Measurements from ENCODE around the gene PDE4D.
A peak's percentile ranks its signal among the peaks of the same experiment; 100 is the strongest.

The PDE4D gene

DNA sequence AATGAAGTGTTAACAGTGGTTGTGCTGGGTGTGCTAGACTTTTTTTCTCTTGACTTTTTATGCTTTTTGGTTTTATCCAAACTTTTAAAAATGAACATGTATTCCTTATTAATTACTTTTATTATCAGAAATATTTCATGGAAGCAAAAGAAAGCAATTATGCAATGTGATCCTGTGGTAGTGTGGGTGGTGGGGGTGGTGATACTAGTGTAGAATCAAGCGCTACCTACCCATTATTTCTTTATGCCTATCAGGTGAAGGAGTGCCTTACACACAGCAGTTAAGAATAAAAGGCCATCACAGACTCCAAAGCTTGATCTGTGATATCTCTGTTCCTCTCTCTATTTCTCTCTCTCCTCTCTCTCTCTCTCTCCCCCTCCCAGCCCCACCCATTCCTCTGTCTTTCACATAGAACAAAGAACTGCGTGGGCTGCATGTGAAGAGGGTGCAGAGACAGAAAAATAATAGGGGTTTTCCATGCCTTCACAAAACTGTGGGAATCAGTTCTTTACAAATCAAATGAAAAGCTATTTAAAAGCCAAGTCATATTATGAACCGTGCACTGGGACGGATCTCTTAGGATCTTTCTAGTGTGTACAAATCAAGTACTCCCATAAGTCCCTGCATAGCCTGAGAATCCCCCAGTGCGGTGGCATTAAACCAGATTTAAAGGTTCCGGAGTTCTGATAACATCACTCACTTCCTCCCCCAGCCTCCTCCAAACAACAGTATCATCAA, 959.5 kb downstream of the PDE4D start:
- no peaks in the 10 kb centered on the region for H3K9me3 ChIP-seq (replicated peaks; ENCODE audit: low read length)
- H3K27me3 ChIP-seq (ENCODE audit: control insufficient read depth, insufficient read depth, low read length): peaks cover 5% of the 10 kb centered on the region
- H3K4me1 ChIP-seq (ENCODE audit: control insufficient read depth, insufficient read depth, low read length): peaks cover 9% of the 10 kb centered on the region
- H3K4me3 ChIP-seq (ENCODE audit: low read length): no peak overlapping the region
- H3K9ac ChIP-seq (ENCODE audit: low read depth, low read length): no peak overlapping the region
- no peaks in the 10 kb centered on the region for H3K36me3 ChIP-seq (ENCODE audit: insufficient read depth, low read length)
- H3K4me2 ChIP-seq (ENCODE audit: low read length): peak overlapping the region; percentile 8

DNA sequence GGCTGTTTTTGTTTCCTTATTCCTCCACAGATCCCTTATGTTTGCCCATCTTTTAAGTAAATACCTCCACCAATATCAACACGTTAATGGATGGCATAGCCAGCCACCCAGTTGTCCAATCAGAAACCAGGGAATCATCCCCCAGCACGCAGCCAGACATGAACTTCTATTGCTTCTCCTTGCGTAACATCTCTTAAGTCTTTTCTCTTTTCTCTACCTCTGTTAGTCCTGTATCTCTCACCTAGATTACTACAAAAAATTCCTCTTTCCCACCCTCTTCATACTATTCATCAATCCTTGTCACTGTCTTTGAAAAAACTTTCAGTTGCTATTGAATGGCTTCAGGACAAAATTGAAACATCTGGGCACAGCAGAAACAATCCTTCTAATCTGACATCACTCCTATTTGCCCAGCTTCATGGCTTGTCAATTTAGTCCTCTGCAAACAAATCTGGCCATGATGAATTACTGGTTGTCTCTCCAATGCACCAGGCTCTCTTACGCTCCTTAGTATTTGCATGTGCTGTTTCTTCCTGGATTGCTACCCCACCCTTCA, 961.4 kb downstream of the PDE4D start:
- Histone ChIP-seq H3K4me1 (ENCODE audit: control insufficient read depth, insufficient read depth, low read length) (peaks cover 9% of the 10 kb centered on the region), H3K27me3 (ENCODE audit: control insufficient read depth, insufficient read depth, low read length) (peaks cover 7% of the 10 kb centered on the region), H3K36me3 (ENCODE audit: insufficient read depth, low read length) (no peaks in the 10 kb centered on the region), H3K4me2 (ENCODE audit: low read length) (no peak overlapping the region), H3K9me3 (replicated peaks; ENCODE audit: low read length) (no peaks in the 10 kb centered on the region), H3K9ac (ENCODE audit: low read depth, low read length) (no peak overlapping the region), H3K4me3 (ENCODE audit: low read length) (no peak overlapping the region)

DNA sequence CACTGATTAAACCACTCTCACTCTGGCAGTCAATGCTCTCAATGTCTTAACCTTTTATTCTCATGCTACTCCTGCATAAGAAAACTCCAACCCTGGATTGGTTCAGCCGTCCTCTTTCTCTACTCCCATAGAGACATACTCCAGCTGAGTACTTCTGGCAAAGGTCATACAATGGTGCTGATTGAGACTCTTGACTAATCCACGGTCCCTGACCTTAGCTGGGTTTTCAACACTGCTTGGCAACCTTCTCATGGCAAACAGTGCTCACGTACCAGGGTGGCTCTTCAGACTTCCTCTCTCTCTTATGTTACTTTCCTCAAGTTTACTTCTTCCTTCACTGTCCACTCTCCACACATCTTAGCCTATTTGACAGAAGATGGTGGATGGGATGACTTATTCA, 963.0 kb downstream of the PDE4D start:
- Histone ChIP-seq H3K9me3 (replicated peaks; ENCODE audit: low read length) (no peaks in the 10 kb centered on the region), H3K4me2 (ENCODE audit: low read length) (no peak overlapping the region), H3K4me3 (ENCODE audit: low read length) (no peak overlapping the region), H3K36me3 (ENCODE audit: insufficient read depth, low read length) (no peaks in the 10 kb centered on the region), H3K9ac (ENCODE audit: low read depth, low read length) (no peak overlapping the region), H3K27me3 (ENCODE audit: control insufficient read depth, insufficient read depth, low read length) (peaks cover 9% of the 10 kb centered on the region), H3K4me1 (ENCODE audit: control insufficient read depth, insufficient read depth, low read length) (peaks cover 9% of the 10 kb centered on the region)

DNA sequence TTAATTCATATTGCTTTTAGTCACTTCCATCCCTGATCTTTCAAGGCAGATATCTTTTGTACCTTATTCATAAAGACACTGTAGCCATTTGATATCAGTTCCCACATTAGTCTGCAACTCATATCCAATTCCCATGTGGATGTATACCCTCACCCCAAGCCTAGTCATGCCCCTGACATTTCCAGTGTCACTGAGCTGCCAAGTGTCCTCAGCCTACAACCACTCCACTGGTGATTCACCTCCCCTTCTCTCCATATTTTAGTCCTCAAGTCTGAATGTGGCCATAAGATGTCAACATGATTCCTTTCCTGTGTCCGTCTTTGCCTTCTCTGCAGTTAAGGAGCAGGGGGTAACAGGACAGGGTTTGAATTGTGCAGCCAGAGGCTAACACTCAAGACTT, 963.8 kb downstream of the PDE4D start:
- H3K4me2 ChIP-seq (ENCODE audit: low read length): no peak overlapping the region
- H3K27me3 ChIP-seq (ENCODE audit: control insufficient read depth, insufficient read depth, low read length): peaks cover 9% of the 10 kb centered on the region
- H3K4me1 ChIP-seq (ENCODE audit: control insufficient read depth, insufficient read depth, low read length): peaks cover 9% of the 10 kb centered on the region
- H3K9me3 ChIP-seq (replicated peaks; ENCODE audit: low read length): no peaks in the 10 kb centered on the region
- H3K9ac ChIP-seq (ENCODE audit: low read depth, low read length): no peak overlapping the region
- H3K36me3 ChIP-seq (ENCODE audit: insufficient read depth, low read length): no peaks in the 10 kb centered on the region
- no peak overlapping the region for H3K4me3 ChIP-seq (ENCODE audit: low read length)

DNA sequence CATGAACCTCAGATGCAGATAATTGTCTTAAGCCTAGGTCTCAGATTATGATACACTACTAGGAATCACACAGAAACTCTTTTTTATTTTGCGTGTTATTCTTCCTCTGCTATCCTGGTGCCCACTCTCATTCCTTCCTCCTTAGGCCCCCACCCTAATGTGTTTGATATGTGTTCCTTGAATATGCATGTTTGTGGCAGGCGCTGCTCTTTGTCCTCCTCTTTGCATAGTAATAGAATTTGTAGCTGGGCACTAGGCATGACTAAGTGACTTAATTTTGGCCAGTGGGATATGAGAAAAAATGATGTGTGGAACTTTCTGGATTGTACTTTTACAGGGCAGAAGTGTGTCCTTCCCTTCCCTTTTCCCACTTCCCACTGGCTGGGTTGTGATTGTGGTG, 965.6 kb downstream of the PDE4D start:
- Histone ChIP-seq H3K4me3 (ENCODE audit: low read length) (no peak overlapping the region), H3K9ac (ENCODE audit: low read depth, low read length) (no peak overlapping the region), H3K27me3 (ENCODE audit: control insufficient read depth, insufficient read depth, low read length) (peaks cover 9% of the 10 kb centered on the region), H3K36me3 (ENCODE audit: insufficient read depth, low read length) (no peaks in the 10 kb centered on the region), H3K4me1 (ENCODE audit: control insufficient read depth, insufficient read depth, low read length) (peaks cover 3% of the 10 kb centered on the region), H3K9me3 (replicated peaks; ENCODE audit: low read length) (no peaks in the 10 kb centered on the region), H3K4me2 (ENCODE audit: low read length) (no peak overlapping the region)

DNA sequence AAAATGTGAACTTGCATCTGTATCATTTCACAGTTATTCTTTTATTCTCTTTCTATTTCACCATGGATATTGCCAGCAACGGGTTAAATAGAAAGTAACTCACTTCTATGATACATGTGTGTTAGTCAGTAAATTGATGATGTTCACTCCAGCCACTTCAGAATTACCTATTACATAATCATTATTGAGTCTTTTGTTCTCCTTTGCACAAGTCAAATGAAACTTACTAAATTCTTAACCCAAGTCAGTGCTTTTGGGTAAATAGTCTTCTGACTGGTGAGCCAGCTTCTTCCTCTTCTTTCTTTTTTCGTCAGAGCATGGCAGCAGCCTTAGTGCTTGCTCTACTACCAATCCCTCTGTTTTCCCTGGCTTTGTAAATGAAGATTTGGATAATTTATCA, 966.3 kb downstream of the PDE4D start:
- Histone ChIP-seq H3K4me3 (ENCODE audit: low read length) (no peak overlapping the region), H3K9ac (ENCODE audit: low read depth, low read length) (no peak overlapping the region), H3K27me3 (ENCODE audit: control insufficient read depth, insufficient read depth, low read length) (peaks cover 4% of the 10 kb centered on the region), H3K4me2 (ENCODE audit: low read length) (no peak overlapping the region), H3K9me3 (replicated peaks; ENCODE audit: low read length) (no peaks in the 10 kb centered on the region), H3K36me3 (ENCODE audit: insufficient read depth, low read length) (no peaks in the 10 kb centered on the region), H3K4me1 (ENCODE audit: control insufficient read depth, insufficient read depth, low read length) (peaks cover 11% of the 10 kb centered on the region)

DNA sequence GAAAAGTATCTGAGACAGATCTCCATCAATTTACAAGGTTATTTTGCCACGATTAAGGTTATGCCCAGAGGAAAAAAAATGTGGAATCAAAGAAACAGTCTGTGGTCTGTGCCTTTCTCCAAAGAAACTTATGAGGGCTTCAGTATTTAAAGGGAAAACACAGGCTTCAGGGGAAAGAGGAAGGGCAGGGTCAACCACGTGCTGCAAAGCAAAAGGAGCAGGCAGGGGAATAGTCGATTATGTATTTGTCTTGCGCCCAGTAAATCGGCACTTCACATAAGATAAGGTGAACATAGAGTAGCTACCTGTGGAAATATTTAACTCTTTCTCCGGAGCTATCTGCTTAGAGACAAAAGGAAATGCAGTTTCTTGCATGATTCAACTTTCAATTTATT, 967.0 kb downstream of the PDE4D start:
- no peak overlapping the region for H3K4me2 ChIP-seq (ENCODE audit: low read length)
- H3K4me1 ChIP-seq (ENCODE audit: control insufficient read depth, insufficient read depth, low read length): peaks cover 13% of the 10 kb centered on the region
- H3K27me3 ChIP-seq (ENCODE audit: control insufficient read depth, insufficient read depth, low read length): peaks cover 3% of the 10 kb centered on the region
- H3K9me3 ChIP-seq (replicated peaks; ENCODE audit: low read length): no peaks in the 10 kb centered on the region
- H3K9ac ChIP-seq (ENCODE audit: low read depth, low read length): no peak overlapping the region
- H3K36me3 ChIP-seq (ENCODE audit: insufficient read depth, low read length): no peaks in the 10 kb centered on the region
- no peak overlapping the region for H3K4me3 ChIP-seq (ENCODE audit: low read length)

DNA sequence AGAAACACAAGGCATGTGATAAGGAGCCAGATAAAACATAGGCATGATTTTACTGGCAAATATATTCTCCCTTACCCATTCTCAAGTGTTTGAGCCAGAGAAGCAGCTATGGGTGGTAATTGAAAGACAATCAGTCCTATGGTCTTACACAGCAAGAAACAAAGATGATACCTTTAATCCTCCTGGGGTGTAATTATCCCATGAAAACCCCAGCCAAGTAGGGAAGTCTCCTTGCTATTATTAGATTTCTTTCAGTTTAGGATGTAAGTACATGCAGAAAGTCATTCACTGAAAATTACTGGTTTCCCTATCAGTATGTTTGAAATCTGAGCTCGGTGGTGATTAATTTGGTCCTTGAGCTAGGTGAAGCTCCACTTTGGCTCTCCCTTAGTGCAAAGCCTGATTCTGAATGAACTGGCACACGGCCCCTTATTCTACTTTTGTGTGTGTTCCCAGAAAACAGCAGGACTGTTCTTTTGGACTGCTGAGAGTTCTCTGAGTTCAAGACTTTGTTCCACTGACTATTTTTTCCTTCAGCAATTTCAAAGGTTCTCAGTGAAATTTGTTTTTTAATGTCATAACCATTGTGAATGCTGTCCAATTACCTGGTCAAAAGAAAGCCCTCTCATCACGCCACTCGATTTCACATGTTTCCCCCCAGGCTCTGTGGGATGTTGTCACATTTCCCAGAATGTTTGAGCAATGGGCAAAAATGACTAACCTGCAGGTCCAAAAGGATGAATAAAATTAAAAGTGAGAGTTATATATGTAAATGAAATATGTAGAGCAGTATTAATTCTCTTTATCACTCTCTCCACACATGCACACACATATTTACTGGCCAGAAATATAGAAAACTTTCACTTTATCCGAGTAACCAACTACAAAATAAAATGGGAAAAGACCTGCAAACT, 967.6 kb downstream of the PDE4D start:
- Histone ChIP-seq H3K4me2 (ENCODE audit: low read length) (no peak overlapping the region), H3K9ac (ENCODE audit: low read depth, low read length) (no peak overlapping the region), H3K36me3 (ENCODE audit: insufficient read depth, low read length) (no peaks in the 10 kb centered on the region), H3K4me1 (ENCODE audit: control insufficient read depth, insufficient read depth, low read length) (peaks cover 14% of the 10 kb centered on the region), H3K9me3 (replicated peaks; ENCODE audit: low read length) (no peaks in the 10 kb centered on the region), H3K27me3 (ENCODE audit: control insufficient read depth, insufficient read depth, low read length) (peaks cover 3% of the 10 kb centered on the region), H3K4me3 (ENCODE audit: low read length) (no peak overlapping the region)

DNA sequence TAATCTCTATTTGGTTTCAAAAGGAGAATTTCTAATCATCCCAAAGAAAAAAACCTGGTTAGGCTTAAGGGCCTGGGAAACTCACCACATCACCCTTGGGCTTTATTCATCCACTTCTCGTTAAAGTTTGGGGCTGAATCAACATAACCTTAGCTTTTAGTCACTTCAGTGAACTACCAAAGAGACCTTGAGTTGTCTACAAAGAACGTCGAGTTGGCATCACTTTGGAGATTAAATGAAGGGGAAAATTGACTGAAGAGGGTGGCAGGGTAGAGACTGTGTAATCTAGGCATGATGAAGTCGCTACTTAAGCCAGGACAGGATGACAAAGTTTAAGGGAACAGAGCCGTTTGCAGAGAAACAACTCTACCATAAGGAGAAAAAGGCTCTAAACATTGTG, 969.2 kb downstream of the PDE4D start:
- Histone ChIP-seq H3K4me2 (ENCODE audit: low read length) (no peak overlapping the region), H3K4me1 (ENCODE audit: control insufficient read depth, insufficient read depth, low read length) (peaks cover 17% of the 10 kb centered on the region), H3K4me3 (ENCODE audit: low read length) (no peak overlapping the region), H3K9me3 (replicated peaks; ENCODE audit: low read length) (no peaks in the 10 kb centered on the region), H3K27me3 (ENCODE audit: control insufficient read depth, insufficient read depth, low read length) (peaks cover 3% of the 10 kb centered on the region), H3K36me3 (ENCODE audit: insufficient read depth, low read length) (no peaks in the 10 kb centered on the region), H3K9ac (ENCODE audit: low read depth, low read length) (no peak overlapping the region)

DNA sequence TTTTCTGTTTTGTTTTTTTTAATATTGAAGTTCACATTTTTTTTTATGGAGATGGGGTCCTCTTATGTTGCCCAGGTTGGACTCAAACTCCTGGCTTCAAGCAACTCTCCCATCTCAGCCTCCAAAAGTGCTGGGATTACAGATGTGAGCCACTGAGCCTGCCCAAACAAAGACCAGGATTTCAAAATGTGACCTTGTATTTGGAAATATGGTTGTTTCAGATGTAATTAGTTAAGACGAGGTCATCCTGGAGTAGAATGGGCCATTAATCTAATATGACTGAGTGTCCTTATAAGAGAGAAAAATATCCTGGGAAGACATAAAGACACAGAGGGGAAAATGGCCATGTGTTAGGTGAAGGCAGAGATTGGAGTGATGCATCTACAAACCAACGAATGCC, 970.2 kb downstream of the PDE4D start:
- H3K27me3 ChIP-seq (ENCODE audit: control insufficient read depth, insufficient read depth, low read length): peaks cover 9% of the 10 kb centered on the region
- no peak overlapping the region for H3K4me3 ChIP-seq (ENCODE audit: low read length)
- H3K9me3 ChIP-seq (replicated peaks; ENCODE audit: low read length): no peaks in the 10 kb centered on the region
- H3K36me3 ChIP-seq (ENCODE audit: insufficient read depth, low read length): no peaks in the 10 kb centered on the region
- peaks cover 17% of the 10 kb centered on the region for H3K4me1 ChIP-seq (ENCODE audit: control insufficient read depth, insufficient read depth, low read length)
- no peak overlapping the region for H3K4me2 ChIP-seq (ENCODE audit: low read length)
- no peak overlapping the region for H3K9ac ChIP-seq (ENCODE audit: low read depth, low read length)

DNA sequence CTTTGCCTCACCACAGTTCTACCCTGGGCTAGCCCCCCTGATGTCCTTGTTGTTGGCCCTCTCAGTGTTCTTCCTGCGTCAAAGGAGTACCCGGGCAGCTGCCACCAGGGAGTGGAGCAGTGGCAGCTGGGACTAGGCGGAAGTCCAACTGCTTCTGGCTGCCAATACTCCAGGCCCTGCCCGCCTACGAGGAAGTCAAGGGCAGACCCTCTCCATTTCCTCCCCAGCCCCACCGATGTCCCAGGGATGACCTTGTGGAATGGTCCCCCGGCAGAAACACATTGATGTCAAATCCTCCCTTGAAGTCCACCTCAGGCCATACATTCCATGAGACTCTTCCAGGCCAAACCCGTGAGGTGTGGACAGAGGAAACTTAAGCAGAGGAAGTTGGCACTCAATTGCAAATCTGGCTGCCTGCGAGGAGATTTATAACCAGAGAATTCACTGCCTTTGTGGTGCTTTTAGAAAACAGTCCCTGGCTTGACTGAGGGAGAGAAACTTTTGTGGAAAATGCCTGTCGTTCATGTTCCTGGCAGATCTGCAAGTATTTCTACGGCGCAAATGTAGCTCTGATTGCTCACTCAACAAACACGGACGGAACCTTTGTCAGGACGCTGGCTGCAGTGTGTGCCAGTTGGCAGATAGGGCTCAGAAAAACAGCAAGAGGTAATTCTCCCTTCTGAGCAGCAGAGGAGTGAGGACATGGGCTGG, 970.9 kb downstream of the PDE4D start:
- Histone ChIP-seq H3K9me3 (replicated peaks; ENCODE audit: low read length) (no peaks in the 10 kb centered on the region), H3K36me3 (ENCODE audit: insufficient read depth, low read length) (no peaks in the 10 kb centered on the region), H3K27me3 (ENCODE audit: control insufficient read depth, insufficient read depth, low read length) (peaks cover 16% of the 10 kb centered on the region), H3K4me3 (ENCODE audit: low read length) (no peak overlapping the region), H3K4me1 (ENCODE audit: control insufficient read depth, insufficient read depth, low read length) (peaks cover 17% of the 10 kb centered on the region), H3K9ac (ENCODE audit: low read depth, low read length) (peak overlapping the region; percentile 26), H3K4me2 (ENCODE audit: low read length) (peak overlapping the region; percentile 65)

All from skeletal muscle satellite cell (primary cell).